WTC11 (cell line): ENCODE data around the gene ING5. TPM values are rescaled to one million over a fixed set of nuclear protein-coding genes. Genes with fewer than 3 reads are reported as not detected.

Experiments
- CBFB ChIP-seq: sonication (generic); formaldehyde crosslinking; IDR thresholded peaks from 2 replicates; pipeline ENCODE4 v1.8.1; 2022; ENCODE audit warnings: mild to moderate bottlenecking, low read depth, missing genetic modification reagents
- EMX1 ChIP-seq: fragments of 250-450 bp; sonication (Bioruptor Pico); IDR thresholded peaks from 2 replicates; pipeline ENCODE4 v1.8.0; 2021; ENCODE audit warnings: mild to moderate bottlenecking
- ESRRA ChIP-seq: sonication (generic); formaldehyde crosslinking; IDR thresholded peaks from 2 replicates; pipeline ENCODE4 v1.8.1; 2022; ENCODE audit warnings: mild to moderate bottlenecking, missing genetic modification reagents, borderline replicate concordance
- GRHL2 ChIP-seq: fragments of 250-450 bp; sonication (Bioruptor Pico); IDR thresholded peaks from 2 replicates; pipeline ENCODE4 v1.8.0; 2022; ENCODE audit warnings: mild to moderate bottlenecking, moderate library complexity; ENCODE audit not compliant: insufficient replicate concordance, severe bottlenecking
- JUN ChIP-seq: sonication (generic); formaldehyde crosslinking; IDR thresholded peaks from 2 replicates; pipeline ENCODE4 v1.8.0; 2023; ENCODE audit warnings: mild to moderate bottlenecking, missing genetic modification reagents
- KAT7 ChIP-seq: sonication (generic); formaldehyde crosslinking; IDR thresholded peaks from 2 replicates; pipeline ENCODE4 v1.8.1; 2023; ENCODE audit warnings: missing genetic modification reagents, mild to moderate bottlenecking, borderline replicate concordance
- NFATC4 ChIP-seq: fragments of 250-450 bp; sonication (Bioruptor Pico); IDR thresholded peaks from 2 replicates; pipeline ENCODE4 v1.9.0; 2021; ENCODE audit warnings: mild to moderate bottlenecking
- NFE2L1 ChIP-seq: sonication (generic); formaldehyde crosslinking; IDR thresholded peaks from 2 replicates; pipeline ENCODE4 v1.8.1; 2023; ENCODE audit warnings: missing genetic modification reagents
- RORB ChIP-seq: fragments of 250-450 bp; sonication (Bioruptor Pico); IDR thresholded peaks from 2 replicates; pipeline ENCODE4 v1.9.0; 2021; ENCODE audit warnings: mild to moderate bottlenecking
- SMAD3 ChIP-seq: sonication (generic); formaldehyde crosslinking; IDR thresholded peaks from 2 replicates; pipeline ENCODE4 v1.8.0; 2022; ENCODE audit warnings: missing genetic modification reagents, mild to moderate bottlenecking, borderline replicate concordance
- SP1 ChIP-seq: sonication (generic); formaldehyde crosslinking; conservative IDR thresholded peaks from 2 replicates; pipeline ENCODE4 v1.8.1; 2022; ENCODE audit warnings: missing genetic modification reagents
- TCF7 ChIP-seq: sonication (generic); formaldehyde crosslinking; IDR thresholded peaks from 2 replicates; pipeline ENCODE4 v1.8.0; 2022; ENCODE audit warnings: mild to moderate bottlenecking, low read depth, missing genetic modification reagents, moderate library complexity
- TEAD1 ChIP-seq: sonication (generic); formaldehyde crosslinking; IDR thresholded peaks from 2 replicates; pipeline ENCODE4 v1.8.0; 2022; ENCODE audit warnings: mild to moderate bottlenecking, missing genetic modification reagents
- TEAD4 ChIP-seq: sonication (generic); formaldehyde crosslinking; IDR thresholded peaks from 2 replicates; pipeline ENCODE4 v1.8.0; 2022; ENCODE audit warnings: mild to moderate bottlenecking, missing genetic modification reagents
- ZBTB21 ChIP-seq: sonication (generic); formaldehyde crosslinking; IDR thresholded peaks from 2 replicates; pipeline ENCODE4 v1.8.1; 2023; ENCODE audit warnings: mild to moderate bottlenecking, missing genetic modification reagents, borderline replicate concordance
- ZBTB43 ChIP-seq: sonication (generic); formaldehyde crosslinking; IDR thresholded peaks from 2 replicates; pipeline ENCODE4 v1.8.1; 2023; ENCODE audit warnings: mild to moderate bottlenecking, missing genetic modification reagents
- ZNF416 ChIP-seq: fragments of 250-450 bp; sonication (Bioruptor Pico); IDR thresholded peaks from 2 replicates; pipeline ENCODE4 v1.9.0; 2021; ENCODE audit warnings: mild to moderate bottlenecking, inconsistent platforms
- ZNF423 ChIP-seq: fragments of 250-450 bp; sonication (Bioruptor Pico); IDR thresholded peaks from 2 replicates; pipeline ENCODE4 v2.1.2; 2022; ENCODE audit warnings: mild to moderate bottlenecking, moderate library complexity
- ZNF532 ChIP-seq: fragments of 250-450 bp; sonication (Bioruptor Pico); IDR thresholded peaks from 2 replicates; pipeline ENCODE4 v1.9.0; 2021; ENCODE audit warnings: mild to moderate bottlenecking, borderline replicate concordance
- total RNA-seq: library from RNA; stranded (reverse); gene quantifications from 3 replicates; pipeline ENCODE4 v1.2.3, GENCODE V29; 2021
- TF ChIP-seq, protein P1 (sequence below): sonication (generic); formaldehyde crosslinking; IDR thresholded peaks from 2 replicates; pipeline ENCODE4 v1.8.0; 2023; ENCODE audit warnings: mild to moderate bottlenecking, missing genetic modification reagents
- TF ChIP-seq, protein P2 (sequence below): sonication (generic); formaldehyde crosslinking; IDR thresholded peaks from 2 replicates; pipeline ENCODE4 v1.8.0; 2022; ENCODE audit warnings: mild to moderate bottlenecking, missing genetic modification reagents
- TF ChIP-seq, protein P3 (sequence below): sonication (generic); formaldehyde crosslinking; IDR thresholded peaks from 2 replicates; pipeline ENCODE4 v1.8.0; 2022; ENCODE audit warnings: missing genetic modification reagents

ING5 gene
- total RNA-seq, 1 experiment from 2014 or later = 43.1 TPM

DNA sequence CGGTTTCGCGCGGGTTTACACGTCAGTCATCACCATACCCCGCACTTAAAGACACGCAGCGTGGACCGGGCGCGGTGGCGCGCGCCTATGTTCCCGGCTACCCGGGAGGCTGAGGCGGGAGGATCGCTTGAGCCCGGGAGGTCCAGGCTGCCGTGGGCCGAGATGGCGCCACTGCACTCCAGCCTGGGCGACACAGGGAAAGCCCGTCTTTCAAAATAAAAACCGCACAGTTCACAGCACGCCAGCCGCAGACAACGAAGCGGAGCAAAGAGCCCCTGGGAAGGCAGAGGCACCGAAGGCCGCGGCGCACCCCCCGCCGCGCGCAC lies 15.6 kb upstream of the ING5 start (continued):
- TF ChIP-seq ZNF416 (CRISPR knock-in tag) (no peak), KAT7 (no peak), SMAD3 (no peak), ZNF423 (CRISPR knock-in tag) (no peak), GRHL2 (CRISPR knock-in tag) (no peak), ZBTB21 (CRISPR knock-in tag) (no peak), EMX1 (CRISPR knock-in tag) (no peak), NFE2L1 (CRISPR knock-in tag) (0 out of 2 replicates have a peak, but pooled peaks have one; percentile 14), ESRRA (CRISPR knock-in tag) (no peak), NFATC4 (CRISPR knock-in tag) (no peak), TEAD1 (CRISPR knock-in tag) (no peak), CBFB (CRISPR knock-in tag) (no peak), SP1 (CRISPR knock-in tag) (no peak), TCF7 (CRISPR knock-in tag) (peak; percentile 74; the same call in 1 of the 2 replicates), ZBTB43 (no peak), TEAD4 (no peak), JUN (CRISPR knock-in tag) (no peak), RORB (CRISPR knock-in tag) (no peak), ZNF532 (CRISPR knock-in tag) (no peak)
- TF ChIP-seq, protein P1, sequence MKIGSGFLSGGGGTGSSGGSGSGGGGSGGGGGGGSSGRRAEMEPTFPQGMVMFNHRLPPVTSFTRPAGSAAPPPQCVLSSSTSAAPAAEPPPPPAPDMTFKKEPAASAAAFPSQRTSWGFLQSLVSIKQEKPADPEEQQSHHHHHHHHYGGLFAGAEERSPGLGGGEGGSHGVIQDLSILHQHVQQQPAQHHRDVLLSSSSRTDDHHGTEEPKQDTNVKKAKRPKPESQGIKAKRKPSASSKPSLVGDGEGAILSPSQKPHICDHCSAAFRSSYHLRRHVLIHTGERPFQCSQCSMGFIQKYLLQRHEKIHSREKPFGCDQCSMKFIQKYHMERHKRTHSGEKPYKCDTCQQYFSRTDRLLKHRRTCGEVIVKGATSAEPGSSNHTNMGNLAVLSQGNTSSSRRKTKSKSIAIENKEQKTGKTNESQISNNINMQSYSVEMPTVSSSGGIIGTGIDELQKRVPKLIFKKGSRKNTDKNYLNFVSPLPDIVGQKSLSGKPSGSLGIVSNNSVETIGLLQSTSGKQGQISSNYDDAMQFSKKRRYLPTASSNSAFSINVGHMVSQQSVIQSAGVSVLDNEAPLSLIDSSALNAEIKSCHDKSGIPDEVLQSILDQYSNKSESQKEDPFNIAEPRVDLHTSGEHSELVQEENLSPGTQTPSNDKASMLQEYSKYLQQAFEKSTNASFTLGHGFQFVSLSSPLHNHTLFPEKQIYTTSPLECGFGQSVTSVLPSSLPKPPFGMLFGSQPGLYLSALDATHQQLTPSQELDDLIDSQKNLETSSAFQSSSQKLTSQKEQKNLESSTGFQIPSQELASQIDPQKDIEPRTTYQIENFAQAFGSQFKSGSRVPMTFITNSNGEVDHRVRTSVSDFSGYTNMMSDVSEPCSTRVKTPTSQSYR (CRISPR knock-in tag) = no peak
- TF ChIP-seq, protein P2, sequence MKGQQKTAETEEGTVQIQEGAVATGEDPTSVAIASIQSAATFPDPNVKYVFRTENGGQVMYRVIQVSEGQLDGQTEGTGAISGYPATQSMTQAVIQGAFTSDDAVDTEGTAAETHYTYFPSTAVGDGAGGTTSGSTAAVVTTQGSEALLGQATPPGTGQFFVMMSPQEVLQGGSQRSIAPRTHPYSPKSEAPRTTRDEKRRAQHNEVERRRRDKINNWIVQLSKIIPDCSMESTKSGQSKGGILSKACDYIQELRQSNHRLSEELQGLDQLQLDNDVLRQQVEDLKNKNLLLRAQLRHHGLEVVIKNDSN (CRISPR knock-in tag) = no peak
- TF ChIP-seq, protein P3, sequence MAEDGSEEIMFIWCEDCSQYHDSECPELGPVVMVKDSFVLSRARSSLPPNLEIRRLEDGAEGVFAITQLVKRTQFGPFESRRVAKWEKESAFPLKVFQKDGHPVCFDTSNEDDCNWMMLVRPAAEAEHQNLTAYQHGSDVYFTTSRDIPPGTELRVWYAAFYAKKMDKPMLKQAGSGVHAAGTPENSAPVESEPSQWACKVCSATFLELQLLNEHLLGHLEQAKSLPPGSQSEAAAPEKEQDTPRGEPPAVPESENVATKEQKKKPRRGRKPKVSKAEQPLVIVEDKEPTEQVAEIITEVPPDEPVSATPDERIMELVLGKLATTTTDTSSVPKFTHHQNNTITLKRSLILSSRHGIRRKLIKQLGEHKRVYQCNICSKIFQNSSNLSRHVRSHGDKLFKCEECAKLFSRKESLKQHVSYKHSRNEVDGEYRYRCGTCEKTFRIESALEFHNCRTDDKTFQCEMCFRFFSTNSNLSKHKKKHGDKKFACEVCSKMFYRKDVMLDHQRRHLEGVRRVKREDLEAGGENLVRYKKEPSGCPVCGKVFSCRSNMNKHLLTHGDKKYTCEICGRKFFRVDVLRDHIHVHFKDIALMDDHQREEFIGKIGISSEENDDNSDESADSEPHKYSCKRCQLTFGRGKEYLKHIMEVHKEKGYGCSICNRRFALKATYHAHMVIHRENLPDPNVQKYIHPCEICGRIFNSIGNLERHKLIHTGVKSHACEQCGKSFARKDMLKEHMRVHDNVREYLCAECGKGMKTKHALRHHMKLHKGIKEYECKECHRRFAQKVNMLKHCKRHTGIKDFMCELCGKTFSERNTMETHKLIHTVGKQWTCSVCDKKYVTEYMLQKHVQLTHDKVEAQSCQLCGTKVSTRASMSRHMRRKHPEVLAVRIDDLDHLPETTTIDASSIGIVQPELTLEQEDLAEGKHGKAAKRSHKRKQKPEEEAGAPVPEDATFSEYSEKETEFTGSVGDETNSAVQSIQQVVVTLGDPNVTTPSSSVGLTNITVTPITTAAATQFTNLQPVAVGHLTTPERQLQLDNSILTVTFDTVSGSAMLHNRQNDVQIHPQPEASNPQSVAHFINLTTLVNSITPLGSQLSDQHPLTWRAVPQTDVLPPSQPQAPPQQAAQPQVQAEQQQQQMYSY (CRISPR knock-in tag) = peak; percentile 15; the same call in 1 of the 2 replicates
